Lower lobe of right lung (tissue), 2 donors: Measurements from ENCODE around the gene TRAF7. TPM values are rescaled to one million over a fixed set of nuclear protein-coding genes. Genes with fewer than 3 reads are reported as not detected.

Source experiments
- ATAC-seq, 2 donors: fragments of 200-7000 bp; cut with Tn5 transposase; one replicate each; pipeline ENCODE4 v1.9.1; 2020 to 2022; ENCODE audit warnings: mild to moderate bottlenecking in 2 of 2, moderate library complexity in 2 of 2
- DNase-seq: peaks from one replicate; pipeline ENCODE4 v3.0.0-alpha.2; 2020
- H3K27ac ChIP-seq: fragments of 200-600 bp; one replicate; pipeline ENCODE4 v1.8.0; 2022
- H3K27me3 ChIP-seq: fragments of 200-600 bp; one replicate; pipeline ENCODE4 v1.8.0; 2022; ENCODE audit warnings: low read depth
- H3K36me3 ChIP-seq: fragments of 200-600 bp; one replicate; pipeline ENCODE4 v1.8.0; 2022; ENCODE audit warnings: mild to moderate bottlenecking
- H3K4me1 ChIP-seq: fragments of 200-600 bp; one replicate; pipeline ENCODE4 v1.8.0; 2022
- H3K4me3 ChIP-seq: fragments of 200-600 bp; one replicate; pipeline ENCODE4 v1.8.0; 2022; ENCODE audit warnings: mild to moderate bottlenecking
- H3K9me3 ChIP-seq: fragments of 200-600 bp; one replicate; pipeline ENCODE4 v1.8.0; 2022
- intact Hi-C: fragments of 100-400 bp; cut with DNase I; formaldehyde crosslinking; loops from one replicate; pipeline ENCODE4 v1.11.0; 2022
- total RNA-seq: library from RNA; stranded (reverse); fragmentation: NEBNext Ultra II Directional; extraction: Animal tissue kit (Norgen Biotek cat#: 25700); gene quantifications from one replicate; pipeline ENCODE4 v1.2.1, GENCODE V29; 2021
- TF ChIP-seq, protein P1 (sequence below): fragments of 200-600 bp; IDR thresholded peaks from one replicate; pipeline ENCODE4 v1.8.0; 2022; ENCODE audit warnings: antibody characterized with exemption, mild to moderate bottlenecking
- donor health status: DM: no; HTN: yes; CAD: no; lungs with severe emphysema.

Gene TRAF7
- total RNA-seq, 1 donor from 2014 or later = 61.9 TPM

DNA sequence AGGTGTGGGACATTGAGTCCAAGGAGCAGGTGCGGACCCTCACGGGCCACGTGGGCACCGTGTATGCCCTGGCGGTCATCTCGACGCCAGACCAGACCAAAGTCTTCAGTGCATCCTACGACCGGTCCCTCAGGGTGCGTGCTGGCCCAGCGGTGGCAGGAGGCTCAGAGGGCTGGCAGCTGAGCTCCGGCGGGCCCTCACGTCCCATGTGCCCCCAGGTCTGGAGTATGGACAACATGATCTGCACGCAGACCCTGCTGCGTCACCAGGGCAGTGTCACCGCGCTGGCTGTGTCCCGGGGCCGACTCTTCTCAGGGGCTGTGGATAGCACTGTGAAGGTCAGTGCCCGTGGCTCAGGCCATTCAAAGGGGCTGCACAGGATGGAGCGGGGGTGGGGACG is 20.5 kb downstream of the TRAF7 start:
- ATAC-seq (no peak), DNase-seq (no peak)
- Histone ChIP-seq H3K4me1 (no peaks in the 10 kb centered on the region), H3K4me3 (no peak overlapping the region), H3K9me3 (no peaks in the 10 kb centered on the region), H3K27ac (no peak overlapping the region), H3K27me3 (no peaks in the 10 kb centered on the region), H3K36me3 (peaks cover 71% of the 10 kb centered on the region)
- intact Hi-C loops = no loop called here
- TF ChIP-seq, protein P1, sequence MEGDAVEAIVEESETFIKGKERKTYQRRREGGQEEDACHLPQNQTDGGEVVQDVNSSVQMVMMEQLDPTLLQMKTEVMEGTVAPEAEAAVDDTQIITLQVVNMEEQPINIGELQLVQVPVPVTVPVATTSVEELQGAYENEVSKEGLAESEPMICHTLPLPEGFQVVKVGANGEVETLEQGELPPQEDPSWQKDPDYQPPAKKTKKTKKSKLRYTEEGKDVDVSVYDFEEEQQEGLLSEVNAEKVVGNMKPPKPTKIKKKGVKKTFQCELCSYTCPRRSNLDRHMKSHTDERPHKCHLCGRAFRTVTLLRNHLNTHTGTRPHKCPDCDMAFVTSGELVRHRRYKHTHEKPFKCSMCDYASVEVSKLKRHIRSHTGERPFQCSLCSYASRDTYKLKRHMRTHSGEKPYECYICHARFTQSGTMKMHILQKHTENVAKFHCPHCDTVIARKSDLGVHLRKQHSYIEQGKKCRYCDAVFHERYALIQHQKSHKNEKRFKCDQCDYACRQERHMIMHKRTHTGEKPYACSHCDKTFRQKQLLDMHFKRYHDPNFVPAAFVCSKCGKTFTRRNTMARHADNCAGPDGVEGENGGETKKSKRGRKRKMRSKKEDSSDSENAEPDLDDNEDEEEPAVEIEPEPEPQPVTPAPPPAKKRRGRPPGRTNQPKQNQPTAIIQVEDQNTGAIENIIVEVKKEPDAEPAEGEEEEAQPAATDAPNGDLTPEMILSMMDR = no peak

DNA sequence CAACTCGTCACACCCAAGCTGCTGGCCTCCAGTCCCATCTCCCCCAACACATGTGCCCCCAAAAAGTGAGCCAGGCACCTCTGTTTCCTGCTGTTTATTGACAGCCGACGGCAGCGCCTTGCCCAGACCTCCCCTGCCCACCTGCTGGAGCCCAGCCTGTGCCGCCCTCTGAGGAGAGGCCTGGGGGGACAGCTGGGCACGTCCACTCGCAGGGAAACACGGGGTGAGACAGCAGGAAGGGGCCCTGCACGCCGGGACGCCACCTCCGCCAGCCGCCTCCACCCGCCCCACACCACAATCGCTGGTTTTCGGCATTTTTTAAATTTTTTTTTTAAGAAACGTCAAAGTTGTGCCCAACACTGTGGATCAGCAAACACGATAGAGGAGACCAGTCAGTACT is 21.5 kb downstream of the TRAF7 start:
- no peak for ATAC-seq
- no peak for DNase-seq
- TF ChIP-seq, protein P1 = no peak
- Histone ChIP-seq H3K4me3 (no peak overlapping the region), H3K27me3 (no peaks in the 10 kb centered on the region), H3K36me3 (peaks cover 60% of the 10 kb centered on the region), H3K9me3 (no peaks in the 10 kb centered on the region), H3K4me1 (no peaks in the 10 kb centered on the region), H3K27ac (no peak overlapping the region)
- intact Hi-C loops = no loop called here

DNA sequence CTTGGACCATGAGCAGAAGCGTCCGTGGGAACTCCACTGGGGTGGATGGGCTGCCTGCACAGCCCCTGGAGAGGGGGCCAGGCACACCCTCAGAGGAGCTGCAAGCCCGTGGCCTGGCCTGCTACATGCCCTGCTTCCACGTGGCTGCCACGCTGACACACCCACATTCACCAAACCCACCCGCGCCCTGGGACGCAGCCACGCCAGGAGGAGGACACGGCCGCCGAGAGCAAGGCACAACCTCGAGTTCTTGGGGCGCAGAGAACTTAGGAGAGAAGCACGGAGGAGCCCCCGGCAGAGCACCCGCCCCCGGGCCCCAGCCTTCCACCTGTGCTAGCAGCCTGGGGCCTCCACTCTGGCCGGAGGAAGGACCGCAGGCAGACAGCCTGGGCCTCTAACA is 22.0 kb downstream of the TRAF7 start:
- DNase-seq (no peak), ATAC-seq (no peak)
- intact Hi-C loops = no loop called here
- no peak overlapping the region for H3K4me3 ChIP-seq
- H3K27me3 ChIP-seq = no peaks in the 10 kb centered on the region
- peaks cover 56% of the 10 kb centered on the region for H3K36me3 ChIP-seq
- TF ChIP-seq, protein P1 = no peak
- H3K27ac ChIP-seq = no peak overlapping the region
- no peaks in the 10 kb centered on the region for H3K9me3 ChIP-seq
- H3K4me1 ChIP-seq = no peaks in the 10 kb centered on the region

DNA sequence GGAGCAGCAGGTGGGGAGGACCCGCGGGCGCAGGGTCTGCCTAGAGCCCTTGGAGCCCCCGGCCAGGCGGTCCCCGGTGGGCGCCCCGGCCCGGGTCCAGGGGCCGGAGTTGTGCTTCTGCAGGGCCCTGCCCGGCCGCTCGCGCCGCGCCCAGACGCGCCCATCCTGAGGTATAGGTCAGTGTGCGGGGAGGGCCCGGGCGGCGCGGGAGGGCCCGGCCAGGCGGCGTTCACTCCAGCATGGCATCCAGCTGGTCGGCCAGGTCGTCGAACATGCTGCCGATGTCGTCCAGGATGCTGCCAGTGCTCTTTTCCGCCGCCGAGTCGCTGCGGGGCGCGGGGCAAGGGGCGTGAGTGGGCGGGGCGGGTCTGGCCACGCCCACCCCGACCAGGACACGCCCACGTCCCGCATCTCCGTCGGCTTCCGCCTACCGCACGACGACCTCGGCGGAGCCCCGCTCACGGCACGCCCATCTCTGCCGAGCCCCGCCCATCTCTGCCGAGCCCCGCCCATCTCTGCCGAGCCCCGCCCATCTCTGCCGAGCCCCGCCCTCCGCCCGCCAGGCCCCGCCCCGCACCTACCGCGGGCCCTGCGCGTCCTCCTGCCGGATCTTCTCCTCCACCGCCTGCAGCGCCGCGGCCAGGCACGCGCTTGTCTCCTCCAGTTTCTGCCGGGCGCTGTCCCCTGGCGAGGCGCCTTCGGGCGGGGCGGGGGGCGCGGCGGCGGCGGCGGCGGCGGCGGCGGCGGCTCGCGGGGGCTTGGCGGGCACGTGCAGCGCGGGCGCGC is 22.9 kb downstream of the TRAF7 start:
- no peak overlapping the region for H3K4me3 ChIP-seq
- TF ChIP-seq, protein P1 = no peak
- H3K27ac ChIP-seq = no peak overlapping the region
- H3K36me3 ChIP-seq = peaks cover 47% of the 10 kb centered on the region
- no peaks in the 10 kb centered on the region for H3K27me3 ChIP-seq
- no peaks in the 10 kb centered on the region for H3K9me3 ChIP-seq
- DNase-seq = no peak
- intact Hi-C loops = no loop called here
- peak in 1 of 2 donors; percentile 11 for ATAC-seq
- no peaks in the 10 kb centered on the region for H3K4me1 ChIP-seq

DNA sequence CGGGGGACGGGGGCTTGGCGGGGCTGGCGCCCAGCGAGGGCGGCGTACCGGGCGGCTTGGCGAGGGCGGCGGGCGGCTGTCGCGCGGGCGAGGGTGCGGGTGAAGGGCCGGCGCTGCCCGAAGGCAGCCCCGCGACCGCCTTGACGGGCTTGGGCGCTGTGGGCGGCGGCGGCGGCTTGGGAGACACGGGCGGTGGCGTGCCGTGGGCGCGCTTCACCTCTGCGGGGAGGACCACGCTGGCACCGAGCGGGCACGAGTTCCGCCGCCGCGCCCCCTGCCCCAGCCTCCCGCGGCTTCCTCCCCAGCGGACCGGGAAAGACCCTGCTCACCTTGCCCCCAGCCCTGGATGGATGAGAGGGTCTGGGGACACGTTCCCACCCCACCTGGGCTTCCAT is 23.5 kb downstream of the TRAF7 start:
- no peak for ATAC-seq
- H3K27ac ChIP-seq = no peak overlapping the region
- TF ChIP-seq, protein P1 = no peak
- no peak for DNase-seq
- no peaks in the 10 kb centered on the region for H3K9me3 ChIP-seq
- H3K36me3 ChIP-seq = peaks cover 42% of the 10 kb centered on the region
- H3K4me1 ChIP-seq = no peaks in the 10 kb centered on the region
- no peak overlapping the region for H3K4me3 ChIP-seq
- intact Hi-C loops = no loop called here
- no peaks in the 10 kb centered on the region for H3K27me3 ChIP-seq
